PC-9 (cell line): ENCODE measurements around the gene DDX10. TPM values are rescaled to one million over a fixed set of nuclear protein-coding genes. Genes with fewer than 3 reads are reported as not detected.

Experiments
- BruUV-seq: library from RNA; stranded (reverse); fragments of 400-500 nt; replicated peaks from 2 replicates; lab custom pipeline; 2021; lab: Mats Ljungman, UMichigan
- CTCF ChIA-PET: fragments of 300-600 bp; sonication (Branson Sonifier 250); formaldehyde crosslinking; loops from one replicate; lab custom pipeline; 2022; ENCODE audit warnings: antibody characterized with exemption; lab: Charles Lee
- POLR2A ChIA-PET: fragments of 300-600 bp; sonication (Branson Sonifier 250); formaldehyde crosslinking; loops from one replicate; lab custom pipeline; 2022; ENCODE audit warnings: antibody characterized with exemption; ENCODE audit not compliant: unreplicated experiment; lab: Charles Lee
- DNase-seq, 2 experiments: peaks; one replicate each; pipeline versions ENCODE4 v3.0.0 to v3.0.0-alpha.2; 2015 to 2022; ENCODE audit warnings: mixed read lengths in 1 of 2
- H2AFZ ChIP-seq: fragments of 200-600 bp; sonication (generic); 2 replicates; pipeline ENCODE4 v1.8.1; 2017; ENCODE audit warnings: antibody characterized with exemption
- H3F3A ChIP-seq: fragments of 200-600 bp; sonication (generic); 2 replicates; pipeline ENCODE4 v1.8.1; 2017; ENCODE audit warnings: antibody characterized with exemption, mild to moderate bottlenecking, low read depth; ENCODE audit not compliant: insufficient read depth
- H3K27ac ChIP-seq: fragments of 200-600 bp; sonication (generic); 2 replicates; pipeline ENCODE4 v1.6.1; 2016; ENCODE audit warnings: mixed run types
- H3K27me3 ChIP-seq: fragments of 200-600 bp; sonication (generic); 2 replicates; pipeline ENCODE4 v1.6.1; 2016; ENCODE audit warnings: low read depth, mixed run types; ENCODE audit not compliant: insufficient read depth
- H3K36me3 ChIP-seq: fragments of 200-600 bp; sonication (generic); 2 replicates; pipeline ENCODE4 v1.6.1; 2016; ENCODE audit warnings: low read depth, mixed run types
- H3K4me1 ChIP-seq: fragments of 200-600 bp; sonication (generic); replicated peaks from 2 replicates; pipeline ENCODE4 v1.6.1; 2016; ENCODE audit warnings: mixed run types; ENCODE audit not compliant: insufficient read depth
- H3K4me2 ChIP-seq: fragments of 200-600 bp; sonication (generic); 2 replicates; pipeline ENCODE4 v1.6.1; 2017; ENCODE audit warnings: mixed run types
- H3K4me3 ChIP-seq: fragments of 200-600 bp; sonication (generic); 2 replicates; pipeline ENCODE4 v1.6.1; 2016; ENCODE audit warnings: mixed run types
- H3K79me2 ChIP-seq: fragments of 200-600 bp; sonication (generic); 2 replicates; pipeline ENCODE4 v1.6.1; 2017; ENCODE audit warnings: low read depth, mixed run types
- H3K9me2 ChIP-seq: fragments of 200-600 bp; sonication (generic); 2 replicates; pipeline ENCODE4 v1.8.1; 2017; ENCODE audit warnings: mild to moderate bottlenecking; ENCODE audit not compliant: insufficient read depth
- H3K9me3 ChIP-seq: fragments of 200-600 bp; sonication (generic); 2 replicates; pipeline ENCODE4 v1.8.1; 2016; ENCODE audit warnings: low read depth; ENCODE audit not compliant: insufficient read depth
- H4K20me1 ChIP-seq: fragments of 200-600 bp; sonication (generic); 2 replicates; pipeline ENCODE4 v1.8.1; 2017; ENCODE audit not compliant: insufficient read depth
- CTCF ChIP-seq: fragments of 200-600 bp; sonication (generic); conservative IDR thresholded peaks from 2 replicates; pipeline ENCODE4 v1.6.1; 2017; ENCODE audit warnings: mixed run types, antibody characterized with exemption, mild to moderate bottlenecking, moderate library complexity
- EZH2 ChIP-seq: fragments of 200-600 bp; sonication (generic); IDR thresholded peaks from 2 replicates; pipeline ENCODE4 v1.8.0; 2017; ENCODE audit warnings: antibody characterized with exemption, low read depth
- intact Hi-C: fragments of 100-400 bp; cut with micrococcal nuclease; formaldehyde crosslinking; loops from one replicate; pipeline ENCODE4 v1.10.0; 2022; ENCODE audit not compliant: unreplicated experiment
- total RNA-seq: library from RNA; stranded (reverse); gene quantifications from 2 replicates; pipeline ENCODE4 v1.2.3, GENCODE V29; 2021

The DDX10 gene
- total RNA-seq, 1 experiment from 2014 or later = 26.4 TPM

DNA sequence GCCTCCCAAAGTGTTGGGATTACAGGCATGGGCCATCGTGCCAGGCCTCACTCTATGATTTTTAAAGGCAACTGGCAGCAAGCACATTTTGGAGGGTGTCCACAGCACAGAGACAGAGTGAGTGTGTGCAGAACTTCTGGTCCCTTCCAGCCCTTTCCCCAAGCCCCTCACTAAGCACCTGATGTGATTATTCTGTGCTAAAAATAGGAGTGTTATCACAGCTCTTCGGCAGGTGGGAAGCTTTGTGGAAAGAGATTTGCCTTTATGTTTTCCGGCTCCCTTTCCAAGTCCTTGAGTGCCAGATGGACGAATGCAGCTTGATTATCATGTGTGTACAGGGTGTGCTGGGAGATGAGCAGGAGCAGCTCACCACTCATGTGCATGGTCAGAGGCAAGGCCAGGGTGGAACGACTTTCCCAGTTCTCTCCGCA lies 310.8 kb downstream of the DDX10 start:
- intact Hi-C loops = no loop called here
- no TSS peak for BruUV-seq
- Histone ChIP-seq H3K4me2 (no peak overlapping the region), H3K9me2 (no peaks in the 10 kb centered on the region), H3K79me2 (no peaks in the 10 kb centered on the region), H2AFZ (no peak overlapping the region), H3K27me3 (no peaks in the 10 kb centered on the region), H3K36me3 (no peaks in the 10 kb centered on the region), H3K4me3 (no peak overlapping the region), H3K27ac (no peak overlapping the region), H3K4me1 (peaks cover 12% of the 10 kb centered on the region; the same call in 1 of the 2 replicates), H3F3A (no peaks in the 10 kb centered on the region), H3K9me3 (no peaks in the 10 kb centered on the region), H4K20me1 (no peaks in the 10 kb centered on the region)
- peak in 1 of 2 experiments; percentile 19 for DNase-seq
- CTCF ChIA-PET = no interaction called here
- POLR2A ChIA-PET = no interaction called here
- TF ChIP-seq EZH2 (no peak), CTCF (no peak)

DNA sequence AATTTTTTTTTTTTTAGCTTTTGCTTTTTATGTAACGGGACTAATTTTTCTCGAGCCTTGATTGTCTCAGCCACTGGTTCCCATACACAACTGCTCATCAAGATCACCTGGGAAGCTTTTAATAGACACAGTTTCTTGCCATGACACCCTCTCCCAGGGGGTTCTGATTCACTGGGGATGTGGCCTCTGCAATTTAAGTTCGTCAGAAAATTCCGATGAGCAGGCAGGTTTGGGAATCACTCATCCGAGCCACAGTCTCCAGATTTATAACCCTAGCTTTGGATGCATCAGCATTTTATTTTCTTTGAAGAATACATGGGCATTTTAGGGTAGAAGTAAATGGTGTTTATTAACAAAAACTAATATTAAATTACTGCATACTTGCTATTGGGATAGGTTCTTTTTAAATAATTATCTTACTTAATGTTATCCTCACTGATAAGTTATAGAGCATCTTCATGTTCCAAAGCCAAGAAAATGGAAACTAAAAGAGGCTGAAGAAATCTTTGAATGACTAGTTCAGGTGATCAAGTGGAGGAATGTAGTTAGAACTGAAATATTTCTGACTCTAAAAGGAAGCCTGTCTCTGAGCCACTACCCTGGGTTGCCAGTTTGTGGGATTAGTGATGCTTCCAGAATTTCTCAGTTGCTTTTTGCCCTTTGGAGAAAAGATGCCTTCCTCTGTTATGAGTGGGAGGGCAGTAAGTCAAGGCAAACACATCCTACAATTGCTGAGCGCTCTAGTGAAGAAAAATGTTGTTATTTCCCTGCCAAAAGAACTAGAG lies 319.0 kb downstream of the DDX10 start:
- no peak overlapping the region for H2AFZ ChIP-seq
- no peaks in the 10 kb centered on the region for H3F3A ChIP-seq
- H4K20me1 ChIP-seq = no peaks in the 10 kb centered on the region
- H3K36me3 ChIP-seq = no peaks in the 10 kb centered on the region
- H3K9me2 ChIP-seq = no peaks in the 10 kb centered on the region
- H3K9me3 ChIP-seq = no peaks in the 10 kb centered on the region
- H3K79me2 ChIP-seq = no peaks in the 10 kb centered on the region
- intact Hi-C loops = no loop called here
- BruUV-seq = no TSS peak
- no peaks in the 10 kb centered on the region for H3K27me3 ChIP-seq
- H3K4me3 ChIP-seq = no peak overlapping the region
- TF ChIP-seq EZH2 = no peak
- no peak for TF ChIP-seq CTCF
- ChIA-PET POLR2A (no interaction called here), CTCF (no interaction called here)
- DNase-seq = no peak
- H3K4me1 ChIP-seq = no peaks in the 10 kb centered on the region
- H3K4me2 ChIP-seq = no peak overlapping the region
- no peak overlapping the region for H3K27ac ChIP-seq

GRCh38 chr11:108984523-108984922 lies 319.7 kb downstream of the DDX10 start:
- intact Hi-C loops = no loop called here
- H3K4me2 ChIP-seq = no peak overlapping the region
- no peak for DNase-seq
- H3K79me2 ChIP-seq = no peaks in the 10 kb centered on the region
- H3K9me2 ChIP-seq = no peaks in the 10 kb centered on the region
- H3K27me3 ChIP-seq = no peaks in the 10 kb centered on the region
- H2AFZ ChIP-seq = no peak overlapping the region
- BruUV-seq = no TSS peak
- H4K20me1 ChIP-seq = no peaks in the 10 kb centered on the region
- H3K4me3 ChIP-seq = no peak overlapping the region
- CTCF ChIA-PET = no interaction called here
- no peaks in the 10 kb centered on the region for H3K4me1 ChIP-seq
- no peak overlapping the region for H3K27ac ChIP-seq
- no peaks in the 10 kb centered on the region for H3F3A ChIP-seq
- TF ChIP-seq EZH2 (no peak), CTCF (no peak)
- H3K36me3 ChIP-seq = no peaks in the 10 kb centered on the region
- POLR2A ChIA-PET = no interaction called here
- no peaks in the 10 kb centered on the region for H3K9me3 ChIP-seq
